MM.1S (cell line): ENCODE data around the gene ATP10D.

ENCODE experiments used
- EZH2 ChIP-seq: fragments of 300-600 bp; sonication (generic); optimal IDR thresholded peaks from 2 replicates; pipeline ENCODE3; 2017; ENCODE audit warnings: low read depth, mild to moderate bottlenecking, antibody characterized with exemption, low read length, mixed read lengths
- EZH2phosphoT487 ChIP-seq: fragments of 300-600 bp; sonication (generic); IDR thresholded peaks from 2 replicates; pipeline ENCODE4 v1.6.1; 2018; ENCODE audit warnings: antibody characterized with exemption, low read length
- TF ChIP-seq, protein P1 (sequence below): fragments of 300-600 bp; sonication (generic); IDR thresholded peaks from 2 replicates; pipeline ENCODE4 v1.5.1; 2016; ENCODE audit warnings: antibody characterized with exemption, low read length, mixed read lengths

DNA sequence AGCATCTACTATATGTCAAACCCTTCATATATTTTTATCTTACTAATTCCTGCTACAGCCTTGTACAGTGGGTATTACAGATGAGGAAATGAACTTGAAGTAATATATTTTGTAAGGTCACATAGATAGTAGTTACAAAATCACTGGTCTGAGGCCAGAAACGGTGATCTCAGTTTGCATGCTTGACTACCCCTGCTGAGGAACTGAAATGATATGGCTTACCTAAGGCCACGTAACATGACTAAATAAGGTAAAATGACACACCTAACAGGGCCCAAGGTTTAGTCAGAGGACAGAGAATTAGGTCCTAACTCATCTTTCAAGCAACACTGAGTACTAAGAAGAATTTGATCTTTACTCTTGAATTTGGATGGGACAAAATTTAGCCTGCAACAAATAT is 20.1 kb upstream of the ATP10D start:
- TF ChIP-seq, protein P1, sequence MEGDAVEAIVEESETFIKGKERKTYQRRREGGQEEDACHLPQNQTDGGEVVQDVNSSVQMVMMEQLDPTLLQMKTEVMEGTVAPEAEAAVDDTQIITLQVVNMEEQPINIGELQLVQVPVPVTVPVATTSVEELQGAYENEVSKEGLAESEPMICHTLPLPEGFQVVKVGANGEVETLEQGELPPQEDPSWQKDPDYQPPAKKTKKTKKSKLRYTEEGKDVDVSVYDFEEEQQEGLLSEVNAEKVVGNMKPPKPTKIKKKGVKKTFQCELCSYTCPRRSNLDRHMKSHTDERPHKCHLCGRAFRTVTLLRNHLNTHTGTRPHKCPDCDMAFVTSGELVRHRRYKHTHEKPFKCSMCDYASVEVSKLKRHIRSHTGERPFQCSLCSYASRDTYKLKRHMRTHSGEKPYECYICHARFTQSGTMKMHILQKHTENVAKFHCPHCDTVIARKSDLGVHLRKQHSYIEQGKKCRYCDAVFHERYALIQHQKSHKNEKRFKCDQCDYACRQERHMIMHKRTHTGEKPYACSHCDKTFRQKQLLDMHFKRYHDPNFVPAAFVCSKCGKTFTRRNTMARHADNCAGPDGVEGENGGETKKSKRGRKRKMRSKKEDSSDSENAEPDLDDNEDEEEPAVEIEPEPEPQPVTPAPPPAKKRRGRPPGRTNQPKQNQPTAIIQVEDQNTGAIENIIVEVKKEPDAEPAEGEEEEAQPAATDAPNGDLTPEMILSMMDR = no peak
- TF ChIP-seq EZH2 (no peak), EZH2phosphoT487 (no peak)
